HepG2 (cell line): ENCODE measurements around the gene MFAP3L. TPM values are rescaled to one million over a fixed set of nuclear protein-coding genes. Genes with fewer than 3 reads are reported as not detected.

Experiments
- ATAC-seq: fragments of 200-7000 bp; cut with Tn5 transposase; 3 replicates; pipeline ENCODE4 v1.9.1; 2020; ENCODE audit warnings: mild to moderate bottlenecking, moderate library complexity
- BruUV-seq: library from RNA; stranded (reverse); fragments of 400-500 nt; replicated peaks from 2 replicates; lab custom pipeline; 2021; lab: Mats Ljungman, UMichigan
- CTCF ChIA-PET: fragments of 300-600 bp; formaldehyde crosslinking; extraction: SDS; loops from one replicate; lab custom pipeline; 2021; ENCODE audit warnings: low total read pairs, inconsistent platforms, low intra/inter-chr PET ratio; lab: Yijun Ruan, JAX
- POLR2A ChIA-PET: fragments of 350-600 bp; sonication (Branson Sonifier 250); formaldehyde crosslinking; loops from one replicate; lab custom pipeline; 2020; ENCODE audit warnings: antibody characterized with exemption, inconsistent platforms; lab: Yijun Ruan, JAX
- DNase-seq: peaks from one replicate; pipeline ENCODE4 v3.0.0-alpha.2; 2015; ENCODE audit warnings: low spot score
- FAIRE-seq: peaks from 3 replicates; lab custom pipeline; 2011; peaks lifted over from hg19 to GRCh38; lab: Jason Lieb, UNC
- H2AFZ ChIP-seq: one replicate; pipeline ENCODE4 v1.6.1; 2011; ENCODE audit warnings: low read length, inconsistent platforms
- H3K27ac ChIP-seq: fragments of 300-600 bp; 3 replicates; pipeline ENCODE4 v1.8.0; 2011; ENCODE audit warnings: mixed run types, mild to moderate bottlenecking, mixed read lengths, low read length, inconsistent platforms; ENCODE audit not compliant: insufficient read depth; ENCODE audit errors: extremely low read length
- H3K27me3 ChIP-seq, 2 experiments: fragments of 200-600 bp in 1 of 2; 2 replicates in 1 of 2; 3 replicates in 1 of 2; pipeline versions ENCODE4 v1.6.0 to v1.8.0; 2011; ENCODE audit warnings: low read length in 2 of 2, mild to moderate bottlenecking in 2 of 2, moderate library complexity in 2 of 2, inconsistent platforms in 1 of 2; ENCODE audit not compliant: insufficient read depth in 2 of 2, control insufficient read depth in 1 of 2
- H3K36me3 ChIP-seq, 2 experiments: fragments of 200-600 bp in 1 of 2; replicated peaks in 1 of 2; 2 replicates in 1 of 2; 3 replicates in 1 of 2; pipeline versions ENCODE4 v1.5.1 to v1.8.0; 2011; ENCODE audit warnings: low read length in 2 of 2, inconsistent platforms in 1 of 2; ENCODE audit not compliant: insufficient read depth in 2 of 2, control insufficient read depth in 1 of 2
- H3K4me1 ChIP-seq: 2 replicates; pipeline ENCODE4 v1.5.1; 2012; ENCODE audit warnings: low read length, inconsistent platforms; ENCODE audit not compliant: insufficient read depth
- H3K4me2 ChIP-seq: 2 replicates; pipeline ENCODE4 v1.6.0; 2011; ENCODE audit warnings: low read depth, low read length, inconsistent platforms
- H3K4me3 ChIP-seq, 3 experiments: fragments of 200-600 bp in 1 of 3; sonication (generic), shearing (Covaris generic) in 1 of 3; replicated peaks in 1 of 3; 2 replicates each; pipeline ENCODE4 v1.5.1; 2011 to 2016; ENCODE audit warnings: low read length in 3 of 3, inconsistent platforms in 2 of 3, low read depth in 2 of 3, mild to moderate bottlenecking in 2 of 3, control low read depth in 1 of 3, mixed read lengths in 1 of 3; ENCODE audit not compliant: insufficient read depth in 1 of 3
- H3K79me2 ChIP-seq: one replicate; pipeline ENCODE4 v1.6.1; 2011; ENCODE audit warnings: low read length, inconsistent platforms; ENCODE audit not compliant: insufficient read depth
- H3K9ac ChIP-seq: 2 replicates; pipeline ENCODE4 v1.6.0; 2011; ENCODE audit warnings: mild to moderate bottlenecking, low read depth, low read length, inconsistent platforms; ENCODE audit not compliant: insufficient read depth
- H3K9me3 ChIP-seq: 2 replicates; pipeline ENCODE4 v1.5.1; 2012; ENCODE audit warnings: mild to moderate bottlenecking, low read length
- H4K20me1 ChIP-seq: 2 replicates; pipeline ENCODE4 v1.6.0; 2011; ENCODE audit warnings: inconsistent platforms, mild to moderate bottlenecking, low read length, moderate library complexity; ENCODE audit not compliant: insufficient read depth
- HNRNPH1 ChIP-seq: fragments of 200-400 bp; formaldehyde crosslinking; optimal IDR thresholded peaks from 2 replicates; pipeline ENCODE3; 2017; ENCODE audit warnings: mild to moderate bottlenecking, low read depth, low read length
- MAF1 ChIP-seq: sonication (generic); formaldehyde crosslinking; IDR thresholded peaks from 2 replicates; pipeline ENCODE4 v1.5.0; 2020; ENCODE audit warnings: missing genetic modification reagents, borderline replicate concordance
- NCOA5 ChIP-seq: sonication (generic); formaldehyde crosslinking; IDR thresholded peaks from 2 replicates; pipeline ENCODE4 v1.4.0; 2020; ENCODE audit warnings: missing genetic modification reagents
- NFATC3 ChIP-seq: sonication (generic); formaldehyde crosslinking; IDR thresholded peaks from 2 replicates; pipeline ENCODE4 v1.5.1; 2020; ENCODE audit warnings: mild to moderate bottlenecking, missing genetic modification reagents
- NFIC ChIP-seq: IDR thresholded peaks from 2 replicates; pipeline ENCODE4 v1.6.1; 2012; ENCODE audit warnings: mild to moderate bottlenecking, low read length, inconsistent platforms
- RAD21 ChIP-seq: fragments of 450-650 bp; formaldehyde crosslinking; IDR thresholded peaks from 2 replicates; pipeline ENCODE4 v1.5.0; 2020; ENCODE audit warnings: mild to moderate bottlenecking
- RCOR2 ChIP-seq: IDR thresholded peaks from 2 replicates; pipeline ENCODE4 v1.6.1; 2016; ENCODE audit warnings: missing biosample characterization, missing genetic modification reagents
- SETDB1 ChIP-seq: sonication (generic); formaldehyde crosslinking; IDR thresholded peaks from 2 replicates; pipeline ENCODE4 v1.5.1; 2020; ENCODE audit warnings: missing genetic modification reagents, mild to moderate bottlenecking, borderline replicate concordance
- TRIM24 ChIP-seq: sonication (generic); formaldehyde crosslinking; IDR thresholded peaks from 2 replicates; pipeline ENCODE4 v1.8.0; 2022; ENCODE audit warnings: mild to moderate bottlenecking, missing genetic modification reagents
- ZNF251 ChIP-seq: sonication (generic); formaldehyde crosslinking; IDR thresholded peaks from 2 replicates; pipeline ENCODE4 v1.9.0; 2021; ENCODE audit warnings: mild to moderate bottlenecking, missing genetic modification reagents
- ZNF296 ChIP-seq: sonication (generic); formaldehyde crosslinking; conservative IDR thresholded peaks from 2 replicates; pipeline ENCODE4 v1.5.0; 2020; ENCODE audit warnings: mild to moderate bottlenecking, missing genetic modification reagents
- ZNF557 ChIP-seq: sonication (generic); formaldehyde crosslinking; IDR thresholded peaks from 2 replicates; pipeline ENCODE4 v1.4.0; 2020; ENCODE audit warnings: missing genetic modification reagents
- ZNF724P ChIP-seq: sonication (generic); formaldehyde crosslinking; IDR thresholded peaks from 2 replicates; pipeline ENCODE4 v1.8.0; 2022; ENCODE audit warnings: missing genetic modification reagents, borderline replicate concordance
- ZNF761 ChIP-seq: sonication (generic); formaldehyde crosslinking; conservative IDR thresholded peaks from 2 replicates; pipeline ENCODE4 v1.4.0; 2020; ENCODE audit warnings: mild to moderate bottlenecking, missing genetic modification reagents
- WGBS: methylation state at CpG from one replicate; pipeline ENCODE4 v1.1.6; 2017; ENCODE audit warnings: low lambda C conversion rate; 5-methylcytosine and 5-hydroxymethylcytosine counted together
- in situ Hi-C: cut with HindIII; loops from 2 replicates; pipeline ENCODE4 v1.10.0; 2017; ENCODE audit warnings: low pct_unique_long_range_greater_than_20kb; ENCODE audit not compliant: extremely low pct_ligation_motif_present
- intact Hi-C: fragments of 100-400 bp; cut with micrococcal nuclease; formaldehyde crosslinking; loops from one replicate; pipeline ENCODE4 v1.10.0; 2022; ENCODE audit not compliant: unreplicated experiment
- polyA plus RNA-seq, 8 experiments: library from polyadenylated mRNA; depleted of rRNA in 3 of 8; stranded (reverse) in 7 of 8; unstranded in 1 of 8; fragments of >200 nt; fragmentation: Illumina TruSeq in 4 of 8; extraction: Trizol in 4 of 8; gene quantifications; 2 replicates each; pipeline versions ENCODE4 v1.2.1 to v1.2.3, GENCODE V29; 2011 to 2016; ENCODE audit warnings: low read depth in 4 of 8, missing spikeins in 1 of 8, mixed read lengths in 1 of 8; ENCODE audit not compliant: insufficient read depth in 1 of 8
- total RNA-seq, 5 experiments: library from RNA; depleted of rRNA; stranded (reverse); fragments of >200 nt; fragmentation: Illumina TruSeq; extraction: Trizol; gene quantifications; 2 replicates each; pipeline ENCODE4 v1.2.3, GENCODE V29; 2016; ENCODE audit warnings: low read depth in 1 of 5
- TF ChIP-seq, protein P1 (sequence below): sonication (generic); formaldehyde crosslinking; IDR thresholded peaks from 2 replicates; pipeline ENCODE4 v1.8.1; 2023; ENCODE audit warnings: mild to moderate bottlenecking, moderate library complexity, missing genetic modification reagents
- TF ChIP-seq, protein P2 (sequence below): sonication (generic); formaldehyde crosslinking; IDR thresholded peaks from 2 replicates; pipeline ENCODE4 v1.4.0; 2020; ENCODE audit warnings: missing genetic modification reagents

Gene MFAP3L
- total and polyA plus RNA-seq, 2 of the 13 experiments (the other 11 are each of a cell fraction or from before 2014, with no cell fraction given) = 1.5 to 3.6 TPM

DNA sequence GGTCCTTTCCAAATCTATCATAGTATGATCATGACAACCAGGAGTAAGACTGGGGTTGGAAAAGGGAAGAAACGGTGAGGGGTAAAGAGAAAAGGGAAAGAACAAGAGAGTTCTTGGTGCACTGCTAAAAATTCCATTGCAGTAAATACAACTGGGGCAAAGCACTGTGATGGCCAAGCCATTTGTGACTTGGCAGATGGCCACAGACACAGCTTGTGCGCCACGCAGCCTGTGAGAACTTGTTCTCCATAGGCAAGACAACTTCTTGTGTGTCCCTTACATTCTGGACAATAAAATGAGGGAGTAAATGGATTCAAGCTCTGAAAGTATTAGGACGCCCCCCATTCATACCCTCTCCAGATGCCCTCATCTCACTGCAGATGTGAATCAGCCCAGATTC is 10.9 kb downstream of the MFAP3L start:
- Histone ChIP-seq H3K9me3 (no peaks in the 10 kb centered on the region), H3K4me2 (no peak overlapping the region), H3K4me1 (no peaks in the 10 kb centered on the region), H3K36me3 (no peaks in the 10 kb centered on the region), H4K20me1 (no peaks in the 10 kb centered on the region), H3K27me3 (no peaks in the 10 kb centered on the region), H3K27ac (no peak overlapping the region), H3K9ac (no peak overlapping the region), H3K4me3 (no peak overlapping the region), H3K79me2 (no peaks in the 10 kb centered on the region), H2AFZ (no peak overlapping the region)
- 55% methylated on average over 4 of the region's 4 CpGs for WGBS
- POLR2A ChIA-PET = no interaction called here
- no peak for ATAC-seq
- FAIRE-seq = no peak
- TF ChIP-seq TRIM24 = no peak
- no peak for TF ChIP-seq ZNF251 (CRISPR knock-in tag)
- no peak for TF ChIP-seq ZNF296 (CRISPR knock-in tag)
- TF ChIP-seq ZNF761 (CRISPR knock-in tag) = no peak
- TF ChIP-seq RCOR2 (CRISPR knock-in tag) = no peak
- TF ChIP-seq MAF1 (CRISPR knock-in tag) = no peak
- TF ChIP-seq NFATC3 (CRISPR knock-in tag) = no peak
- no peak for TF ChIP-seq NCOA5 (CRISPR knock-in tag)
- TF ChIP-seq ZNF724P (CRISPR knock-in tag) = no peak
- no peak for TF ChIP-seq RAD21 (CRISPR knock-in tag)
- TF ChIP-seq SETDB1 (CRISPR knock-in tag) = no peak
- TF ChIP-seq, protein P1, sequence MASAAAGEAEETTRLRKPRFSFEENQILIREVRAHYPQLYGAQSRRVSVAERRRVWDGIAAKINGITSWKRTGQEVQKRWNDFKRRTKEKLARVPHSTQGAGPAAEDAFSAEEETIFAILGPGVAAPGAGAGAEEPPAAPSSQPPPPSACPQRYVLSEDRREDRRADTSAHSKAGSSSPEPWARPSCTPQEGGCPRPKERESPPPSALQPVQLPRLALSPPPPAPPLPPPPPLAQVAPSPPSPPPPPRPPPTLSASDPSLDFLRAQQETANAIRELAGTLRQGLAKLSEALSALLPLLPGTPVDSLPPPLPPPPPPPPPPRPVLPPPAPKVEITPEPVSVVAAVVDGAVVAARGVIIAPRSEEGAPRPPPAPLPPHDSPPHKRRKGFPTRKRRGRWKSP (CRISPR knock-in tag) = no peak
- TF ChIP-seq, protein P2, sequence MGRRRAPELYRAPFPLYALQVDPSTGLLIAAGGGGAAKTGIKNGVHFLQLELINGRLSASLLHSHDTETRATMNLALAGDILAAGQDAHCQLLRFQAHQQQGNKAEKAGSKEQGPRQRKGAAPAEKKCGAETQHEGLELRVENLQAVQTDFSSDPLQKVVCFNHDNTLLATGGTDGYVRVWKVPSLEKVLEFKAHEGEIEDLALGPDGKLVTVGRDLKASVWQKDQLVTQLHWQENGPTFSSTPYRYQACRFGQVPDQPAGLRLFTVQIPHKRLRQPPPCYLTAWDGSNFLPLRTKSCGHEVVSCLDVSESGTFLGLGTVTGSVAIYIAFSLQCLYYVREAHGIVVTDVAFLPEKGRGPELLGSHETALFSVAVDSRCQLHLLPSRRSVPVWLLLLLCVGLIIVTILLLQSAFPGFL (CRISPR knock-in tag) = no peak
- no peak for TF ChIP-seq ZNF557 (CRISPR knock-in tag)
- no peak for TF ChIP-seq HNRNPH1
- TF ChIP-seq NFIC = no peak
- intact Hi-C loops = no loop called here
- no TSS peak for BruUV-seq
- CTCF ChIA-PET = no interaction called here
- no peak for DNase-seq
- in situ Hi-C loops = no loop called here
